Choroid plexus epithelial cell (primary cell): ENCODE data around the gene KCNG2.
A peak's percentile ranks its signal among the peaks of the same experiment; 100 is the strongest.

Source experiments
- DNase-seq: peaks from one replicate; pipeline ENCODE4 v3.0.0-alpha.2; 2010; ENCODE audit warnings: low read depth
- H3K4me3 ChIP-seq: 2 replicates; pipeline ENCODE4 v1.5.1; 2011; ENCODE audit warnings: low read depth, mild to moderate bottlenecking, control low read depth, low read length, moderate library complexity
- TF ChIP-seq, protein P1 (sequence below): conservative IDR thresholded peaks from 2 replicates; pipeline ENCODE4 v1.5.1; 2011; ENCODE audit warnings: low read depth, mild to moderate bottlenecking, control low read depth, inconsistent platforms, low read length, moderate library complexity

The KCNG2 gene

GRCh38 chr18:79924814-79925731 lies 127.3 kb downstream of the KCNG2 start:
- TF ChIP-seq, protein P1, sequence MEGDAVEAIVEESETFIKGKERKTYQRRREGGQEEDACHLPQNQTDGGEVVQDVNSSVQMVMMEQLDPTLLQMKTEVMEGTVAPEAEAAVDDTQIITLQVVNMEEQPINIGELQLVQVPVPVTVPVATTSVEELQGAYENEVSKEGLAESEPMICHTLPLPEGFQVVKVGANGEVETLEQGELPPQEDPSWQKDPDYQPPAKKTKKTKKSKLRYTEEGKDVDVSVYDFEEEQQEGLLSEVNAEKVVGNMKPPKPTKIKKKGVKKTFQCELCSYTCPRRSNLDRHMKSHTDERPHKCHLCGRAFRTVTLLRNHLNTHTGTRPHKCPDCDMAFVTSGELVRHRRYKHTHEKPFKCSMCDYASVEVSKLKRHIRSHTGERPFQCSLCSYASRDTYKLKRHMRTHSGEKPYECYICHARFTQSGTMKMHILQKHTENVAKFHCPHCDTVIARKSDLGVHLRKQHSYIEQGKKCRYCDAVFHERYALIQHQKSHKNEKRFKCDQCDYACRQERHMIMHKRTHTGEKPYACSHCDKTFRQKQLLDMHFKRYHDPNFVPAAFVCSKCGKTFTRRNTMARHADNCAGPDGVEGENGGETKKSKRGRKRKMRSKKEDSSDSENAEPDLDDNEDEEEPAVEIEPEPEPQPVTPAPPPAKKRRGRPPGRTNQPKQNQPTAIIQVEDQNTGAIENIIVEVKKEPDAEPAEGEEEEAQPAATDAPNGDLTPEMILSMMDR = peak; percentile 36
- DNase-seq = peak; percentile 21
- no peak overlapping the region for H3K4me3 ChIP-seq

GRCh38 chr18:79926306-79926705 lies 128.6 kb downstream of the KCNG2 start:
- no peak for DNase-seq
- TF ChIP-seq, protein P1 = no peak
- no peak overlapping the region for H3K4me3 ChIP-seq

GRCh38 chr18:79926715-79927606 lies 129.2 kb downstream of the KCNG2 start:
- H3K4me3 ChIP-seq = no peak overlapping the region
- peak; percentile 22 for DNase-seq
- TF ChIP-seq, protein P1 = no peak

DNA sequence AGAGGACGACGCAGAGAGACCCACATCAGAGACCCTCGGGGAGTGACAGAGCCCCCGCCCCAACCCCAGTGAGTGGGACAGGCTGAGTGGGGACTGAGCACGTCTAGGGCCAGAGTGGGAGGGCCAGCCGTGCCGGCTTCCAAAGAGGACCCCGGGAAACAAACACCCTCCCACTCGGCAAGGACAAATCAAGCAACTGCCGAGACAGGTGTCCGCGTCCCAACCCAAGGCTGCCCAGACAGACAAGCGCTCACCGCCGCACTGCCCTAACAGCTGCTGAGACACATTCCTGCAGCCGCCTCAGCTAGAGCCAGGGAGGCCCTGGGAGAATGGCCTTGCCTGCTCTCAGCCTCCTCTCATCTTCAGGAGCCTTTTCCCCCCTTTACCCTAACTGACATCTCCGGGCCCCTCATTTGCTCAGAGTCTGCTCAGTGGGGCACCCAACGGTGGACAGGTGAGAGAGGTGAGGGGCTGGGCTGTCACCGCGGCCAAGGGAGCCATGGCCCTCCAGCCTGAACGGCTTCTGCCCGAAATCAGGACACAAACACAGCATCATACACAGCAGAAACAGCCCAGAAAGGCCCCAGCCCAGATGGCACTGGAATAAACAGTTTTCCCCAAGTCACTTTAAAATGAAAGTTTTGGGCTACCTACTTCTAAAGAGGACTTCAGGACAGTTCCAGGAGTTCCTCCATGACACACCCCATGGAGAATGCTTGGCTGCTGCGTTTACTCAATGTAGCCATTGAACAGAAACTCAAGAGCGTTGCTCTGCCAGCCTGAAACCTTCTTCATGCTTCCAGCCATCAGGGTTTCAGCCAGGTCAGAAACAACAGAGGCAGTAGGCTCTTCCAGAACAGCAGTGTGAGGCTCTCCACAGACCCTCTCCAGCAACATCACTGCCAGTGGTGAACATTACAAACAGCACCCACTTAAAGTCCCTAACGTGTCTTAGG lies 130.1 kb downstream of the KCNG2 start:
- no peak for DNase-seq
- no peak overlapping the region for H3K4me3 ChIP-seq
- TF ChIP-seq, protein P1 = no peak

GRCh38 chr18:79928563-79928960 lies 130.8 kb downstream of the KCNG2 start:
- no peak for DNase-seq
- H3K4me3 ChIP-seq = no peak overlapping the region
- TF ChIP-seq, protein P1 = no peak

DNA sequence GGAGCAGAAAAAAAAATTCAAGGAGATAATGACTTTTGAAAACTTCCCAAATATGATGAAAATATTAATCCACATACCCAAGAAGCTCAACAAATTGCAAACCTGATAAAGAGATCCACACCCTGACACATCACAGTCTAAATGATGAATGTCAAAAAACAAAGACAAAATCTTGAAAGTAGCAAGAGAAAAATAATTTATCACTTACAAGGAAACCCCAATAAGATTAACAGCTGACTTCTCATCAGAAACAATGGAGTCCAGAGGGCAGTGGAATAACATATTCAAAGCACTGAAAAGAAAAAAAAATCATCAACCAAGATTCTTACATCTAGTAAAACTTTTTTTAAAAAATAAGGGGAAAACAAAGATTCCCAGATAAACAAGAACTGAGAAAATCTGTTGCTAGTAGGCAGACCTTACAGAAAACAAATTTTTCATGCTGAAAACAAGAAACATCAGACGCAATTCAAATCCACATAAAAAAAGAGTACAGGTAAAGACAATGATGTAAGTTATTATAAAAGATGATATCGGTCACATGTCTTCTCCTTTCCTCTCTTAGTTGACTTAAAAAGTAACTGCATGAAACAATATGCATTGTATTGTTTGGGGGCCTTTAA lies 132.4 kb downstream of the KCNG2 start:
- DNase-seq = peak; percentile 23
- TF ChIP-seq, protein P1 = no peak
- H3K4me3 ChIP-seq = no peak overlapping the region
